NCI-H1436 treated with DMSO at 0.1 percent for 48 hours (cell line): Measurements from ENCODE around the gene MAG.

Experiments
- DNase-seq: peaks from one replicate; lab custom pipeline; 2025; lab: John Stamatoyannopoulos, UW

MAG gene

GRCh38 chr19:35265126-35265899 is 26.6 kb upstream of the MAG start:
- no peak for DNase-seq

- DNase-seq: no peak
Observed at GRCh38 chr19:35265900-35266519, 26.0 kb upstream of the MAG start.

GRCh38 chr19:35266520-35267352 is 25.2 kb upstream of the MAG start:
- no peak for DNase-seq

GRCh38 chr19:35267353-35267817 is 24.6 kb upstream of the MAG start:
- DNase-seq: no peak

- no peak for DNase-seq
Observed at GRCh38 chr19:35267818-35268535, 24.0 kb upstream of the MAG start.

GRCh38 chr19:35268536-35269437 is 23.2 kb upstream of the MAG start, which contains the start of gene USF2:
USF2 (plus strand) TSS chr19:35268962; CDS start chr19:35269102, 140 bp downstream.
- no peak for DNase-seq

GRCh38 chr19:35269438-35270117 is 22.4 kb upstream of the MAG start:
- DNase-seq: no peak

GRCh38 chr19:35270381-35270811 is 21.6 kb upstream of the MAG start:
- DNase-seq: no peak

GRCh38 chr19:35271546-35271945 is 20.4 kb upstream of the MAG start:
- no peak for DNase-seq

GRCh38 chr19:35272122-35272719 is 19.7 kb upstream of the MAG start:
- no peak for DNase-seq

GRCh38 chr19:35272954-35273649 is 18.9 kb upstream of the MAG start:
- no peak for DNase-seq

- DNase-seq: no peak
Observed at GRCh38 chr19:35273686-35274259, 18.2 kb upstream of the MAG start.

GRCh38 chr19:35274323-35274722 is 17.6 kb upstream of the MAG start:
- DNase-seq: no peak

- DNase-seq: no peak
Observed at GRCh38 chr19:35276706-35277281, 15.2 kb upstream of the MAG start.

GRCh38 chr19:35278578-35279284 is 13.2 kb upstream of the MAG start:
- no peak for DNase-seq

- DNase-seq: no peak
Observed at GRCh38 chr19:35279374-35279773, 12.6 kb upstream of the MAG start.

- no peak for DNase-seq
Observed at GRCh38 chr19:35279985-35280821, 11.8 kb upstream of the MAG start.
